GM21723 (cell line): ENCODE measurements around the gene HTR1D.

Experiments used
- ATAC-seq: cut with Tn5 transposase; IDR thresholded peaks from one replicate; pipeline ENCODE4 v1.9.1; 2021; ENCODE audit warnings: mild to moderate bottlenecking, moderate library complexity; ENCODE audit not compliant: unreplicated experiment

The HTR1D gene

DNA sequence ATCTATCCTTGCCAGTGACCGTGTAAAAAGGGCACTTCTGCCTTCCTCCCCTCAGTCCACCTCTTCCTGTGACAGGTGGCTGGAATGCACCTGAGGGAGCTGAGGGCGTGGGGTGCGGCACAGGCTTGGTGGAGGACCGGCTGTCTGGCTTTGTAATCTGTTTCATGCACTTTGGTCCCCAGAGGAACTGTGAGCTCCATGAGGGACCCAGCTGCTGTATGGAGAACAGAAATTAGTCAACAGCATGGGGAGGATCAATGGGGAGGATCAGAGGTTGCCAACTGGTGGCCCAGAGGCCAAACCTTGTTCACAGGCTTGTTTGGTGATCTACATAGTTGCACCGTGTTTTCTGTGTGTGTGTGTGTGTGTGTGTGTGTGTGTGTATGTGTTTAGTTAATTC lies 29.7 kb downstream of the HTR1D start:
- no peak for ATAC-seq

DNA sequence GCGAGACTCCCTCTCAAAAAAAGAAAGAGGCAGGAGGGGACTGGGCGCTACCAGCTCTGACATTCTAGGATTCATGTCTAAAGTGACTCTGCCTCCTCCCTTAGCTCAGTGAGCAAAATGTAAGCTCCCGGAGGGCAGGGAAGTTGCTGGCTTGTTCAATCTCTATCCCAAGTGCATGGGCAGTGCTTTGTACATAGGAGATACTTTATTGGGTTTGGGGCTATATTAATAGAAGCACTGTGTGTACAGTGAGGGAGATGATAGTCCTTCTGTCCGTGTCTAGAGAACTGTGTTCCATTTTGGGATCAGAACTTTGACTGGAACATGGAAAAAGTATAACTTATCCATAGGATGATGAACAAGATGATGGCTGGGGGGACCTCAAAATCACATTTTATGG lies 31.9 kb downstream of the HTR1D start:
- ATAC-seq: no peak

DNA sequence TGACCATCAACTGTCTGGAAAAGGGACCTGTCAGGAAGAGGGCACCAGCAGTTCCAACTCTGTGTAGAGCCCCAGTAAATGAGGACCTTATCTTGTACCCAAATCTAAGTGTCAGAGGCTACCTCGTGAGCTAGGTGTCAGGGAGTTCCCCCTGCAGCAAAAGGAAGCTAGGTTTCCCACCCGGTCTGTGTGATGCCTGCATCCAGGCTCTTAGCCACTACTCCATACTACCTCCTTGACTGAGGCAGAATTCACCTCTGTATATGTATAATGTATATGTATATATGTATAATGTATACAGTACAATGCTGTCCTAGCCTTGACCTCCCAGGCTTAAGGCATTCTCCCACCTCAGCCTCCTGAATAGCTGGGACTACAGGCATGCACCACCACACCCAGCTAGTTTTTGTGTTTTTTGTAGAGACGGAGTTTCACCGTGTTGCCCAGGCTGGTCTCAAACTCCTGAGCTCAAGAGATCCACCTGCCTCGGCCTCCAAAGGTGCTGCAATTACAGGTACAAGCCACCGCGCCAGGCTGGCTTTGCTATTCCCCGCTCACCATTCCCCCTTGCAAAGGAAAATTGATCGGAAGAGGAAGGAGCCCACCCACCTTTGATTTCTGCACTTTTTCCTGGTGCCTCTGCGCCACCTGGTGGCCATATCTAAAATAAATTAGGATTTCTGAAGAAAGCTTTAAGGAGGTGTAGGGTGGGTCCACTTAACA lies 32.9 kb downstream of the HTR1D start:
- ATAC-seq: no peak

DNA sequence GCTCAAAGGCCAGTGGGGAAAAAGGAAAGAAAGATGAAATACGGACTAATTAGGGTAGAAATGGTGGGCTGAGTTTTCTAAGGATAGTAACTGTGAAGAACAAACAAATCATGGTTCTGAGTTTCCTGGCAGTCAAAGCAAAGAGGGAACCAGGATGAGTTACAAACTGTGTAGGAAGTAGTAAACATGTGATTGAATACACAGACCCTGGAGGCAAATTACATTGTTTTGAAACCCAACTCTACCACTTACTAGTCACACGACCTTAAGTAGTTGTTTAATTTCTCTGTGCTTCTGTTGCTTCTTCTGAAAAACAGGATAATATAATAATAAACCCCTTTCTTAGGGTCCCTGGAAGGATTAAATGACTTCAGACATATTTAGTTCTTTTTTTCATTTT lies 37.4 kb downstream of the HTR1D start:
- ATAC-seq: no peak

DNA sequence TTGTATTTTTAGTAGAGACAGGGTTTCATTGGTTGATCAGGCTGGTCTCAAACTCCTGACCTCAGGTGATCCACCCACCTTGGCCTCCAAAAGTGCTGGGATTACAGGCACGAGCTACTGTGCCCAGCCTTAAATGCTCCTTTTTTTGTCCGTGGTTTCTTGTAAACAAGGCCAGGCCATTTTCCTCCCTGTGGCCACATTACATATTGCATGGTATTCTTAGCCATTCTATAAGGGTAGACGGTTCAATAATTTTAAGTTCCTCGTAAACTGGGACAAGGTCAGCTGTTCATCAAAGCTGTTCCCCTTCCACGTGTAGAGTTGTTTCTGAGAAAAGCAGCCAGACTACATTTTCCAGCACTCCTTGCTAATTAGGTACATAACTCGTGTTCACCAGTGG lies 38.4 kb downstream of the HTR1D start:
- no peak for ATAC-seq

DNA sequence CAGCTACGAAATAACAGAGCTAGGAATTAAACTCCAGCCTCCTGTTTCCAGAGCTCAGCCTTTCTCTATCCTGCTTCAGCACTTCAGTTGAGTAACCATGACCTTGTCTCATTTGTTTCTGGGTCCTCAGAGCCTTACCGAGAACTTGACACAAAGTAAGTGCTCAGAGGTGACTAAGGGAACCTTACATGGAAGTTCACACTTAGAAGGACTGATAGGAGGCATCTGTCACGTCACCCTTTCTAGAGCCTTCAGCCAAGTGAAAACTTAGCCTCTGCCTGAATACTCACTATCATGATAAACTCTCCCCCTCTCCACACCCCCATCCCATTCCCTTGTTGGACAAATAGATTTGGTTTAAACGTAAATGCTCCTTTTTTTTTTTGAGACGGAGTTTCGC lies 38.9 kb downstream of the HTR1D start:
- no peak for ATAC-seq

DNA sequence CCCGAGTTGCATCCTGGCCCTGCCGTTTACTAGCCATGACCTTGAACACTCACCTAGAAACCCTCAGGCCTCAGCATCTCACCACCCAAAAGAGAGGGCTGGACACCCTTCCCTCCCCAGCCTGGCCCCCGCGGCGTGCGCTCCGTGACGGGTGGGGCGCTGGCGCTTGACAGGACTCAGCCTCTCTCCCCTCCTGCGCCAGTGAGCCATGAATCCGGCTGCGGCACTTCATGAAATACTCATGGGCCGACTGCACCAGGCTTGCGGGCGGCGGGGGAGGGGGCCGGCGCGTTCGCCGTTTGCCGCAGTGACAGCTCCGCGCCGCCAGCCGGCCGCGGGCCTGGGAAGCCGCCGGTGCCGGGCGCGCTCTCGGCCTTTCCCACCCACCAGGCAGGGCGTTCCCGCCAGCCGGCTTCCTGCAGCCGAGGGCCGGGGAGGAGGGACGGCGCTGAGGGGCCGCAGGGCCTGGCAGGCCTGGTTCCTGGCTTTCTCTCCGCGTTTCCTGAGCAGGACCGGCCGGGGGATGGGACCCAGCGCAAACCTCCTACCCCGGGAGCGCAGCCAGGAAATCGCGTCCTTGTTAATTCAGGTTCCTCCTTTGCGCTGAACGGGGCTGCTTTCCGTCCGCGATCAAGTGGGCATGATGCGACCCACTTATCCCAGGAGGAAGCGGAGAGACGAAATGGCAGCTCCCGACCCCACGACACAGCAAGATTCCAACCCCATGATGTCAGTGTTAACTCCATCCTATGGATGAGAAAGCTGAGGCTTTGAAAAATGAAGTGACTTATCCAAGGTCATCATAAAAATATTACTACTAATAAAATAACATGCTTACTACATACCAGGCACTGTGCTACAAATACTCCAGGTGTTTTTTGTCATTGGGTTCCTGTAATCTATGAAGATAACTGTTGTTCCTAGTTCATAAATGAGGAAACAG lies 39.6 kb downstream of the HTR1D start:
- peak; percentile 54 for ATAC-seq

DNA sequence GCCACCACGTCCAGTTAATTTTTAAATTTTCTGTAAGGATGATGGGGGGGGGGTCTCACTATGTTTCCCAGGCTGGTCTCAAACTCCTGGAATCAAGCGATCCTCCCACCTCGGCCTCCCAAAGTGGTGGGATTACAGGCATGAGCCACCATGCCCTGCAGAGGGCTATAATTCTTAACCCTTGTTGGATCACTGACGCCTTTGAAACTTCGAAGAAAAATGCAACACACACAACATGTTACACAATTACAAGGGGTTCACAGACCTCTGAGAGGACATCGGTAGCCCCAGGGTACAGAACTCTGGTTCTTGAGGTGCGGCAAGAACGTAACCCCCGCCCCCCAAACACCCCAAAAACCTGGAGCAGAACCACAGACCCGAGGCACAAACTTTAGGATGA lies 40.3 kb downstream of the HTR1D start:
- no peak for ATAC-seq

DNA sequence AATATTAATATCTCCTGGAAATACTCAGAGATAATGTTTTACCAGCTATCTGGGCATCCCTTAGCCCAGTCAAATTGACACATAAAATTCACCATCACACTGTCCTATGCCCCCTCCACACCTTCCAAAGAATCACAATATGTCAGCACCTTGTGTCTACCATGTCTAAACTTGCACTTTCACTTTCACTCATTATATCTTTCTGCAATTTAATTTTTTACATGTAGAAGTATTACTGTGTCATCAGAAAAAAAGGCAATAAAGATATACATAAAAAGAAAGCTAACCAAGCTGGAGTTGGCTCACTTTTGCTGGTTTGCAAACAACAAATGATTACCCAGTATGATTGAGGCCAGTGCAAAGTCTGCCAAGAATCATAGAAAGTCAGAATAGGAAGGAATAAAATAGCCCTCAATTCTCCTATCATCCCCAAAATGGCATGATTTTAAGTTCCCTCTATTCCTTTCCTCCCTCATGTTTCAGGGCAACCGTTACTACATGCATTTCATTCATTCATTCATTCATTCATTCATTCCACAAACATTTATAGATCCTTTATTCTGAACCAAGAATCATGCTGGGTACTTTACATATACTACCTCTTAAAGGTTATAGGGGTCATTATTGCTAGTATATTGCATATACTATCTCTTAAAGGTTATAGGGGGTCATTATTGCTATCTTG lies 42.7 kb downstream of the HTR1D start:
- ATAC-seq: no peak

DNA sequence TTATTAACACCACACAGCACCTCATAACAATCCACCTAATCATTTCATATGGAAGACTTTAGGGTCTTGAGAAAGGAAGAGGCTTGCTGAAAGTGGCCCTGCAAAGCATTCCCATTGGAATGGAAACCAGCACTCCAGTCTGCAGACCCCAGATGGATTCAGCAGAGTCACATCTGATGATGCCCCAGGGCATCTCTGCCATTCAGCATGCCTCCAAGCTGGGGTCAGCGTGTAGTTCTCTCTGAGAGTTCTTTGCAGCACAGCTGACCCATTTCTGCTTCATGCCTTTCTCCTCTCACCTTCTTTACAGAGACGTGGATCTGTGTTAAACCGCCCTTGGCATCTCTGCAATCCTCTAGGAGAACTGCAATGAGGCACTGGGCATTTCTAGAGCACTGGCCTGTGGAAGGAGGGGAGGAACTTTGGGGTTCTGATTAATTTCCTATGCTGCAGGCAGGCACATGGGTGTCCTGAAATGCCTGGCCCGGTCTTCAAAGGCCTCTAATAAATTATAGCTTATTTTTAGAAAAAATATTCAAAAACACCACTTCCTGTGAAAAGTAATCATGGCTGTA lies 46.0 kb downstream of the HTR1D start:
- no peak for ATAC-seq

DNA sequence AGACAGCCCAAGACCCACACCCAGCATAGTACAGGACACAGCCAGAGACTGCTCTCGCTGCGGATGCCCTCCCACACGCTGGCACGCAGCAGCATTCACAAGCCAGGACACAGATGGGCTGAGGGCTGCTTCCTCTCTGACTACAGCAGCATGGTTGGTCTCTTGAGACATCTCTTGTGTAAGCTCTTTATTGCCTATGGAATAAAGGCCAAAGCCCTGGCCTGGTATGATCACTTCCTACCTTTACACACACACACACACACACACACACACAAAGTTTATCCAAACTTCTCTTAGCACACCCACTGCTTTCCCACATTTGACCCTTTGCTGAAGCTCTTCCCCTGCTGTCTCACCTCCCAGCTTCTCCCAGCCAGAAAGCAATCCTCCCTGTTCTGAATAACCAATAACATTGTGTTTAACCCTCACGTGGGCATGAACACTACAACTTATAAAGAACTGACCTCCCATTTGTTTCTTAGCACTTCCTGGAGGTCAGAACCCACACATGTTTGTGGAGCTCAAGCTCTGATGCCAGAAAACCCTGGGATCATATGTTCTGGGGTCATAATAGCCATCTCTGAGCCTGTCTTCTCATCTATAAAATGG lies 47.5 kb downstream of the HTR1D start:
- no peak for ATAC-seq

DNA sequence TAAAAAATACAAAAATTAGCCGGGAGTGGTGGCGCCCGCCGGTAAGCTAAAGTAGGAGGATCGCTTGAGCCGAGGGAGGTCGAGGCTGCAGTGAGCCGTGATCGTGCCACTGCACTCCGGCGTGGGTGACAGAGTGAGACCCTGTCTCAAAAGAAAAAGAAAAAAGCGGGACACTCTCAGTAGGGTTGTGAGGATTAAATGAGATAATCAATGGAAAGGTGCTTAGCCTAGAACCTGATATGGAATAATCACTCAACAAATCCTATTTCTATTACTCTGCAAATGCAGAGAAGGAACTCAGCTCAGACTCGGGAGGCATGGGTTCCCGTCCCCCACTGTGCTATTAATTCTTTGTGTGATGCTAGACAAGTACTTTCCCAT lies 48.1 kb downstream of the HTR1D start:
- no peak for ATAC-seq

DNA sequence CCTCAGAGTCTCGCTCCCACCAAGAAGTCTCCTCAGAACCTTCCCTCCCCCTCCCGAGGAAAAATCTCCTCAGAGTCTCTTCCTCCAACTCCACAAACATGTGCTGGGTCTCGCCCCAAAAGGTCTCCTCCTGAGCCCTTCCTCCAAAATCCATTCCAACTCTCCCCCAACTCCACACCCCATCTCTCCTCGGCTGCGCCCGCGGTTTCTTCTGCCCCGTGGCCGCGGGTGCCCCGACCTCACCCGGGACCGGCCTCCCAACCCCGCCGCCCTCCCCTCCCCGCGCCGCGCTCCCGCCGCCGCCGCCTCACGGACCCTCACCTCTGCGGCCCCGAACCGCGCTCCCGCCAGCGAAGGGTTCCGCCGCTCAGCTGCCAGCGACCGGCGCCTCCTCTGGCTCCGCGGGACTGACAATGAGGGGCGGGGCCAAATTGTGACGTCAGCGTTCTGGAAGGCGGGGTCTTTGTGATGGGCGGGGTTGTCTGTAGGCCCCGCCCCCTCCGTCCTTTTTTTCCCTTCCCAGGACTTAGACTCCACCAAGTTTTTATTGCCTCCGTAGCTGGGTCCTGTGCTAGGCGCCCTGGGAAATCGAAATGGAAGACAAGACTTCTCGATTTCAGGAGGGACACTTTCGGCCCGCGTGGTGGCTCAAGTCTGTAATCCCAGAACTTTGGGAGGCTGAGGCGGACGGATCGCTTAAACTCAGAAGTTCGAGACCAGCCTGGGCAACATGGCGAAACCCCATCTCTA lies 48.7 kb downstream of the HTR1D start, which contains the start of gene LUZP1:
Gene LUZP1 (minus strand): TSS at position 412 of the 750 bp plus-strand sequence.
- ATAC-seq: peak; percentile 70

DNA sequence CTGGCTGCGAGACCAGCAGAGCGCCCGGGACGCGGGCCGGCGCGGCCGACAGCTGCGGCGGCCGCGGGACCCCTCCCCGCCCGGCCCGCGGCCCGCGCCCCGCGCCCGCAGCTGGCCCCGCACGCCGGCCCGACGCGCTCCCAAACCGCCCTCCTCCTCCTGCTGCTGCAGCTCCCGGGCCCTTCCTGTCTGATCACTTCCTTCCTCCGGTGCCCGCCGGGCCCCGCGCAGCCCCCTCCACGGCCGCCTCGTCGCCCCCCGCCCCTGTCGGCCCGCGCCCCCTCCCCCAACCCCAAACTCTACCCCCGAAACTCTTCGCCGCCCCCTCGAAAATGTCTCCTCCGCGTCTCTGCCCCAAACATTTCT lies 49.2 kb downstream of the HTR1D start:
- peak; percentile 41 for ATAC-seq

DNA sequence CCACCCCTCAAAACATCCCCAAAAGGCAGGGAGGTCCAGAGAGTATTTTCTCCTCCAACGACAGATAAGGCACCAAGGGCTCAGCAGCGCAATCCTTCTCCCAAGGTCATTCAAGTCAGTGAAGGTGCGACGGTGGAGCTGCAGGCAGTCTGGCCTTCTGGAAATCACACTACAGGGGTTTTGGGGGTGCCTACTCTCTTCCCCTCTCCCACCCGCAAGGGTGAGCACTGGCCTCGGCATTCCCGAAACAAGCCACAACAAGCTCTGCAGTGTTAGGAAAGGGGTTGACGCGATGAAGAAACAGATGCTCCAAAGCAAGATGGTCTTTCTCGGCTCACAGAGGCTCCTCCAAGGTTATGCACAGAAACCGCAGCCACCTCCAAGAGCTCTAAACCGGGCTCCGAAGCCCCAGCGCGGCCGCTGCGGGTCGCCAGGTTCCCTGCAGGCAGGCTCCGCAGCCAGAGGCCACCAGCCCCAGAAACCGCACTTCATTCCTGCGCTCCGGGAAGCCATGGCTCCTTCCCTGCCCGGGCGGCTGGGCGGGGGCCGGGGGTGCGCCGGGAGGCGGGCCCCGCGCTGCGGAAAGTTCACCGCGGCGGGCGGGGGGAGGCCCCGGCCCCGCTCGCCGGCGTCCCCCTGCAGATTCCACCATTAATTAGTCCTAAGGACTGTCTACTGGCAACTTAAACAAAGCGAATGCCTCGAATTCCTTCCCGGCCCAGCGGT lies 49.8 kb downstream of the HTR1D start:
- peak; percentile 36 for ATAC-seq

DNA sequence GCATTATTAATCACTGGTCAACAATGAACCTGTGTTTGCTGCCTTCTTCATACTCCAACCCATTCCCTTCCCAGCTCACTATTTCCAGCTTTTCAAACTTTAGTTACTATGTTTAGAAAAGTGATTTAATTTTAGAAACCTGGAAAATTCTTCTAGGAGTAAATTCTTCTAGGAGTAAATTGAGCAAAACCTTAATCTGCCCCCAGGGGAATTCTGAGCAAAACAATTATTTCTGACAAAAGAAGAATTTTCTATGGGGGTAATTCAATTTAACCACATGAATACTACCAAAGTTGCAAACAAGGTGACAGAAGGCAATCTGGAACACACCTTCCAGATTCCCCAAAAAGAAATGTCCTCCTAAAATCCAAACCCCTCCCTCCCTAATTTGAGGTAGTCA lies 50.4 kb downstream of the HTR1D start:
- ATAC-seq: no peak

DNA sequence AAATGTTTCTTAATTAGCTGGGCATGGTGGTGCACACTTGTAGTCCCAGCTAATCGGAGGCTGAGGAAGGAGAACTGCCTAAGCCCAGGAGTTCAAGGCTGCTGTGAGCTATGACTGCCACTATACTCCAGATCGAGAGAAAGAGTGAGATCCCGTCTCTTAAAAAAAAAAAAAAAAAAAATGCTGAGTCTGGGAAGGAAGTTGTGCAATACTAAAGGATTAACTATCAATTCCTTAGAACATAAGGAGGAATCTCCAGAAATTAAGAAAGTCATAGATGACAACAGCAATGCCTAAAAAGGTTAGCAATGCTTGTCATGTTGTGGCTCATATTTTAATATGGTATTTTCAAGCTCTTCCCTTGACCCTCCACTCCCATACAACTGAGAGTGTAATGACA lies 53.9 kb downstream of the HTR1D start:
- ATAC-seq: no peak

DNA sequence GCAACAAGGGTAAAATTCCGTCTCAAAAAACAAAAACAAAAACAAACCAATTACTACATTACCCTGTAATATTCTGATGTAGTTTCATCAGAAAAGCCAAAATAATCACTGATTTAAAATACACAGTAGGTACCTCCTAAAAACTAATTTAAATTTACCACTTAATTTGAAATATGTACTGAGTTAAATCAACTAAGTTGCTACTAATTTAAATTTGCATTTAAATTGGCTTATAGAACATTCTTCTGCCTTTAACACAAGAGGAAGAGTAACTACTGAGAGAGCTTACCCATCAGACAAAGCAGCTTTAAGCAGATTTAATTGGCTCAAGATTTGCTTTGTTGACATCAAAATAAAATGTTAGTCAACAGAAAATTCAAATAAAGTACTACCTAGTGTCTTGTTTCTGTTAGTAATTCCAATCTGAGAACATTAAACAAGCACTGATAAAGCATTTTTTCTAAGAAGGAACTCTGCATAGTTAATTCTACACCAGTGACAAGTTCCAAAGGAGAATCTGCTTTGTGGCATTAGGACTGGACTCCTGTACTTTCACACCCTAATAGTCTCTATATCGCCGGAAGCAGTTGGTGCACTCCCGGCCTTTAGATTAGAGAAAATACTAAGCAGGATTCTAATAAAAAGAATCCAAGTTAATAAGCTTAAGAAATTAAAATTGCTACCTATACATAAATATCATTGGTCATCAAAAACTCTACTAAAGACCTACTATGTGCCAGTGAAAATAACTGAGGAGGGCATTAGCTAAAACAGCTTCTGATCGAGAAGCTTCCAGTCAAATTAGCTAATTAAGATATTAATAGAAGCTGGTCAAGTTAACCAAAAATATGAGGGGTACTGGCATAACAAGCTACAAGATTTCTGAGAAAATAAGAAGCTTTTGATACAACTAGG lies 57.1 kb downstream of the HTR1D start:
- ATAC-seq: no peak
